Chondrocyte (in vitro differentiated cells): ENCODE data around the gene TBC1D23. TPM values are rescaled to one million over a fixed set of nuclear protein-coding genes. Genes with fewer than 3 reads are reported as not detected.

ENCODE experiments used
- DNase-seq: peaks from one replicate; pipeline ENCODE4 v3.0.0; 2021; ENCODE audit warnings: mixed read lengths, low spot score
- H3K27ac Mint-ChIP-seq: one replicate; pipeline ENCODE4 v1.8.0; 2021; ENCODE audit warnings: mild to moderate bottlenecking, moderate library complexity, mixed read lengths; ENCODE audit not compliant: unreplicated experiment
- H3K27me3 Mint-ChIP-seq: 2 replicates; pipeline ENCODE4 v1.8.0; 2021; ENCODE audit warnings: low read depth, mixed read lengths
- H3K36me3 Mint-ChIP-seq: 2 replicates; pipeline ENCODE4 v1.8.0; 2021; ENCODE audit warnings: low read depth, mixed read lengths
- H3K4me1 Mint-ChIP-seq: 2 replicates; pipeline ENCODE4 v1.8.0; 2021; ENCODE audit warnings: low read depth, mild to moderate bottlenecking, mixed read lengths
- H3K4me3 Mint-ChIP-seq: one replicate; pipeline ENCODE4 v1.8.0; 2021; ENCODE audit warnings: mild to moderate bottlenecking, moderate library complexity, mixed read lengths; ENCODE audit not compliant: unreplicated experiment
- H3K9me3 Mint-ChIP-seq: 2 replicates; pipeline ENCODE4 v1.8.0; 2021; ENCODE audit warnings: low read depth, mixed read lengths
- total RNA-seq: library from RNA; stranded (reverse); gene quantifications from 3 replicates; pipeline ENCODE4 v1.2.1, GENCODE V29; 2021
- TF ChIP-seq, protein P1 (sequence below): fragments of 200-600 bp; sonication (generic); IDR thresholded peaks from 2 replicates; pipeline ENCODE4 v1.5.0; 2021; ENCODE audit warnings: antibody characterized with exemption, mild to moderate bottlenecking, moderate library complexity

Gene TBC1D23
- total RNA-seq, 1 donor from 2014 or later, result 43.5 TPM

DNA sequence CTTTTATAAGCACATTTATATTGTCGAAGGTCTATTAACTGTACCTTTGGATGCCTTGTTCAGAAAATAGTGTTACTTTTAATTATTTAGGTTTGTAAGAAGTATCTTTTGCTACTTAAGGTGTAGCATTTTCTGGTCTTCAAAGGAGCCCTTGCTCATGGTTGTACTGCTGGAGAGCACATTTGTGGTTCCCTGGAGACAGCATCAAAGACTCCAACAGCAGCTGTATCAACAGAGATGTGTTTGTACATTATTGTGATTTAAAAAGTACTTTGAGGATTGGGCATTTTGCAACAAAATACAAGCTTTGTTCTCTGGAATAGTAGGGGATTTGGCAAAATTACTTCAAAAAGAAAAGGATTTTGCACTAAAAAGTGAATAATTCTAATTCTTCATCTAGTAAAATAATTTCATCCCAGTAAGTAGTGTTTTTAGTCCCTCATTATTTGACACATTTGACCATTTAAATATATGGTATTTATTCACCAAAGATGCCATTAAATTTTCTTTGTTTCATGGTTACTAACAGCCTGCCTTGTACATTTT, 16.5 kb downstream of the TBC1D23 start:
- no peaks in the 10 kb centered on the region for H3K9me3 Mint-ChIP-seq
- TF ChIP-seq, protein P1, sequence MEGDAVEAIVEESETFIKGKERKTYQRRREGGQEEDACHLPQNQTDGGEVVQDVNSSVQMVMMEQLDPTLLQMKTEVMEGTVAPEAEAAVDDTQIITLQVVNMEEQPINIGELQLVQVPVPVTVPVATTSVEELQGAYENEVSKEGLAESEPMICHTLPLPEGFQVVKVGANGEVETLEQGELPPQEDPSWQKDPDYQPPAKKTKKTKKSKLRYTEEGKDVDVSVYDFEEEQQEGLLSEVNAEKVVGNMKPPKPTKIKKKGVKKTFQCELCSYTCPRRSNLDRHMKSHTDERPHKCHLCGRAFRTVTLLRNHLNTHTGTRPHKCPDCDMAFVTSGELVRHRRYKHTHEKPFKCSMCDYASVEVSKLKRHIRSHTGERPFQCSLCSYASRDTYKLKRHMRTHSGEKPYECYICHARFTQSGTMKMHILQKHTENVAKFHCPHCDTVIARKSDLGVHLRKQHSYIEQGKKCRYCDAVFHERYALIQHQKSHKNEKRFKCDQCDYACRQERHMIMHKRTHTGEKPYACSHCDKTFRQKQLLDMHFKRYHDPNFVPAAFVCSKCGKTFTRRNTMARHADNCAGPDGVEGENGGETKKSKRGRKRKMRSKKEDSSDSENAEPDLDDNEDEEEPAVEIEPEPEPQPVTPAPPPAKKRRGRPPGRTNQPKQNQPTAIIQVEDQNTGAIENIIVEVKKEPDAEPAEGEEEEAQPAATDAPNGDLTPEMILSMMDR, result no peak
- H3K4me1 Mint-ChIP-seq, result peaks cover 29% of the 10 kb centered on the region
- no peak overlapping the region for H3K27ac Mint-ChIP-seq
- no peaks in the 10 kb centered on the region for H3K27me3 Mint-ChIP-seq
- H3K4me3 Mint-ChIP-seq, result no peak overlapping the region
- H3K36me3 Mint-ChIP-seq, result no peaks in the 10 kb centered on the region
- no peak for DNase-seq

DNA sequence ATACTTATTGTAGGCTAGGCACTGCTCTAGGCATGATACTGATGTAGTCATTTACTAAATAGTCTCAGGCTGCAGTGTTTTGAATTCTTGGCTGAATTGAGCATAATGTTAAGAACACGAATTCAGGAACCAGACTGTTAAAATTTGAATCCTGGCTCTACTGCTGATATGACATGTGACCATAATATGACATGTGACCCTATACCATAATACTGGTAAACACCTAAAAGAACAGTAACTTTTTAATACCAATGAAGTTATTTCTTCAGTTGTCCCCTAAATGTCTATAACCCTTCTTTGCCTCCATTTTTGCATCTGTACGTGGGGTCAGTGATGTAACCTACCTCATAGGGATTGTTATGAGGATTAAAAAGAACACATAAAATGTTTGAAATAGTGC, 18.1 kb downstream of the TBC1D23 start:
- Mint-ChIP-seq H3K4me1 (peaks cover 24% of the 10 kb centered on the region), H3K27me3 (no peaks in the 10 kb centered on the region), H3K27ac (no peak overlapping the region), H3K4me3 (no peak overlapping the region), H3K9me3 (no peaks in the 10 kb centered on the region), H3K36me3 (no peaks in the 10 kb centered on the region)
- TF ChIP-seq, protein P1, result no peak
- no peak for DNase-seq

DNA sequence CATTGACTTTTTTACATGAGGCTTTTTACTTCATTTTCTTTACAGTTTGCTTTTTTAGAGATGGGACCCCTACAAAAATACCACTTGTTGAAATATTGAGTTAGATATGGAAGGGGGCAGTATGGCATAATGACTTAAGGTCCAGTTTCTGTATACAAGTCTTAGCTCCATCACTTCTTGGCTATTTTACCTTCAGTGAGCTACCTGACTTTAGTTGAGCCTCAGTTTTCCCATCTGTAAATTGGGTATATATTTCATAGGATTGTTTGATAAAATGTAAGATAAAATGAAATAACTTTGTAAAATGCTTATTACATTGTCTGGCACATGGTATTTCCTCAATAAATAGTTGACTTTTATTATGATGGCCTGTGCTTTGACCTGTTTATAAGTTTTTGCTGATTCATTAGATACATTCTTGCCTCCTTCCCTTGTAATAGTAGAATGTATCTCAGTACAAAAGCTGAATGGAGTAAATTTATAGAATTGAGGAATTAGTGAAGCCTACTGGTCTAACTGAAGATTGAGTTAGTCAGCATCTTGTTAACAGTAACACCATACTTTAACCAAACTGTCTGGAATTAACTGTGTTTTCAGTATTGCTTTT, 27.6 kb downstream of the TBC1D23 start:
- H3K27ac Mint-ChIP-seq, result no peak overlapping the region
- H3K9me3 Mint-ChIP-seq, result no peaks in the 10 kb centered on the region
- H3K27me3 Mint-ChIP-seq, result no peaks in the 10 kb centered on the region
- peaks cover 5% of the 10 kb centered on the region for H3K4me1 Mint-ChIP-seq
- peaks cover 14% of the 10 kb centered on the region for H3K36me3 Mint-ChIP-seq
- DNase-seq, result no peak
- H3K4me3 Mint-ChIP-seq, result no peak overlapping the region
- TF ChIP-seq, protein P1, result no peak

DNA sequence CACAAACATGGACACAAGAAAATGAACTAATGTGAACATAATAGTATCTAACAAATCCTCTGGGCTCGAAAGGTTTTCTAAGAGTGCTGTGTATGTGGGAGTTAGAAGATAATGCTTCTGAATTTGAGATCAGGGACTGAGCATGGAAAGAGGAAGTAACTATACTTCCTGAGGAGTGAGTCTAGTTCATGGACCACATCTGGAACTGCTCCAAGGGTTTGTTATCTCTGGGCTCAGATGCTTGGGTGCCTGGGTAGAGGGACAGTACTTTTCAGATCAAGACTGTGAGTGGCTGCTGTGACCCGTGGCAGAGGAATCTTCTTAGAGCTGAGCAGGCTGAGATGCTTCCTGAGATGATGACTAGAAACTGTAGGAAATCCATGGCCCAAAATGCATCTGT, 28.5 kb downstream of the TBC1D23 start:
- H3K36me3 Mint-ChIP-seq, result peaks cover 13% of the 10 kb centered on the region
- H3K4me1 Mint-ChIP-seq, result peaks cover 5% of the 10 kb centered on the region
- no peaks in the 10 kb centered on the region for H3K9me3 Mint-ChIP-seq
- H3K4me3 Mint-ChIP-seq, result no peak overlapping the region
- TF ChIP-seq, protein P1, result no peak
- DNase-seq, result no peak
- no peaks in the 10 kb centered on the region for H3K27me3 Mint-ChIP-seq
- peak overlapping the region; percentile 10 for H3K27ac Mint-ChIP-seq

DNA sequence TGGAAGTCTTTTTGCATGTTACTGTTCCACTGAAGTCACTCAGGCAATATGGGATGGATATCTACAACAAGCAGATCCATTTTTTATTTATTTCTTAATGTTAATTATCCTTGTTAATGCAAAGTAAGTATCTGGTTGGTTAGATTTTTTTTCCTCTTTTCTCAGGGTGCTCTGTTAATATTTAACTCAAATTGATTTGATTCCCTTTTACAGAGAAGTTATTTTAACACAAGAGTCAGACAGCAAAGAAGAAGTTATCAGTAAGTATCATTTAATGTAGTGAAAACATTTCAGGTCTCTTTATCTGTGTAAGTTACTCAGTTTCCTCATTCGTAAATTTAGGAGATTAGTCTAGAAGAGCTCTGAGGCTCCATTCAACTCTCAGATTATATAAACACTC, 34.3 kb downstream of the TBC1D23 start:
- no peak for DNase-seq
- no peaks in the 10 kb centered on the region for H3K4me1 Mint-ChIP-seq
- no peaks in the 10 kb centered on the region for H3K9me3 Mint-ChIP-seq
- no peaks in the 10 kb centered on the region for H3K27me3 Mint-ChIP-seq
- peaks cover 20% of the 10 kb centered on the region for H3K36me3 Mint-ChIP-seq
- H3K4me3 Mint-ChIP-seq, result no peak overlapping the region
- TF ChIP-seq, protein P1, result no peak
- no peak overlapping the region for H3K27ac Mint-ChIP-seq
